HepG2 (cell line): Measurements from ENCODE around the gene SPG7. TPM values are rescaled to one million over a fixed set of nuclear protein-coding genes. Genes with fewer than 3 reads are reported as not detected.
"Not testable (repeated sequence)": the region's sequence is repeated elsewhere in the genome, so short reads cannot be mapped to it uniquely, and the experiment has no call there.

Source experiments
- ATAC-seq: fragments of 200-7000 bp; cut with Tn5 transposase; 3 replicates; pipeline ENCODE4 v1.9.1; 2020; ENCODE audit warnings: mild to moderate bottlenecking, moderate library complexity
- BruUV-seq: library from RNA; stranded (reverse); fragments of 400-500 nt; replicated peaks from 2 replicates; lab custom pipeline; 2021; lab: Mats Ljungman, UMichigan
- CTCF ChIA-PET: fragments of 300-600 bp; formaldehyde crosslinking; extraction: SDS; loops from one replicate; lab custom pipeline; 2021; ENCODE audit warnings: low total read pairs, inconsistent platforms, low intra/inter-chr PET ratio; lab: Yijun Ruan, JAX
- POLR2A ChIA-PET: fragments of 350-600 bp; sonication (Branson Sonifier 250); formaldehyde crosslinking; loops from one replicate; lab custom pipeline; 2020; ENCODE audit warnings: antibody characterized with exemption, inconsistent platforms; lab: Yijun Ruan, JAX
- DNase-seq: peaks from one replicate; pipeline ENCODE4 v3.0.0-alpha.2; 2015; ENCODE audit warnings: low spot score
- FAIRE-seq: peaks from 3 replicates; lab custom pipeline; 2011; peaks lifted over from hg19 to GRCh38; lab: Jason Lieb, UNC
- H2AFZ ChIP-seq: one replicate; pipeline ENCODE4 v1.6.1; 2011; ENCODE audit warnings: low read length, inconsistent platforms
- H3K27ac ChIP-seq: fragments of 300-600 bp; 3 replicates; pipeline ENCODE4 v1.8.0; 2011; ENCODE audit warnings: mixed run types, mild to moderate bottlenecking, mixed read lengths, low read length, inconsistent platforms; ENCODE audit not compliant: insufficient read depth; ENCODE audit errors: extremely low read length
- H3K27me3 ChIP-seq, 2 experiments: fragments of 200-600 bp in 1 of 2; 2 replicates in 1 of 2; 3 replicates in 1 of 2; pipeline versions ENCODE4 v1.6.0 to v1.8.0; 2011; ENCODE audit warnings: low read length in 2 of 2, mild to moderate bottlenecking in 2 of 2, moderate library complexity in 2 of 2, inconsistent platforms in 1 of 2; ENCODE audit not compliant: insufficient read depth in 2 of 2, control insufficient read depth in 1 of 2
- H3K36me3 ChIP-seq, 2 experiments: fragments of 200-600 bp in 1 of 2; replicated peaks in 1 of 2; 2 replicates in 1 of 2; 3 replicates in 1 of 2; pipeline versions ENCODE4 v1.5.1 to v1.8.0; 2011; ENCODE audit warnings: low read length in 2 of 2, inconsistent platforms in 1 of 2; ENCODE audit not compliant: insufficient read depth in 2 of 2, control insufficient read depth in 1 of 2
- H3K4me1 ChIP-seq: 2 replicates; pipeline ENCODE4 v1.5.1; 2012; ENCODE audit warnings: low read length, inconsistent platforms; ENCODE audit not compliant: insufficient read depth
- H3K4me2 ChIP-seq: 2 replicates; pipeline ENCODE4 v1.6.0; 2011; ENCODE audit warnings: low read depth, low read length, inconsistent platforms
- H3K4me3 ChIP-seq, 3 experiments: fragments of 200-600 bp in 1 of 3; sonication (generic), shearing (Covaris generic) in 1 of 3; replicated peaks in 1 of 3; 2 replicates each; pipeline ENCODE4 v1.5.1; 2011 to 2016; ENCODE audit warnings: low read length in 3 of 3, inconsistent platforms in 2 of 3, low read depth in 2 of 3, mild to moderate bottlenecking in 2 of 3, control low read depth in 1 of 3, mixed read lengths in 1 of 3; ENCODE audit not compliant: insufficient read depth in 1 of 3
- H3K79me2 ChIP-seq: one replicate; pipeline ENCODE4 v1.6.1; 2011; ENCODE audit warnings: low read length, inconsistent platforms; ENCODE audit not compliant: insufficient read depth
- H3K9ac ChIP-seq: 2 replicates; pipeline ENCODE4 v1.6.0; 2011; ENCODE audit warnings: mild to moderate bottlenecking, low read depth, low read length, inconsistent platforms; ENCODE audit not compliant: insufficient read depth
- H3K9me3 ChIP-seq: 2 replicates; pipeline ENCODE4 v1.5.1; 2012; ENCODE audit warnings: mild to moderate bottlenecking, low read length
- H4K20me1 ChIP-seq: 2 replicates; pipeline ENCODE4 v1.6.0; 2011; ENCODE audit warnings: inconsistent platforms, mild to moderate bottlenecking, low read length, moderate library complexity; ENCODE audit not compliant: insufficient read depth
- HNRNPK ChIP-seq: fragments of 200-400 bp; formaldehyde crosslinking; IDR thresholded peaks from 2 replicates; pipeline ENCODE4 v1.6.1; 2018; ENCODE audit warnings: low read length, low read depth, moderate library complexity, mild to moderate bottlenecking; ENCODE audit not compliant: poor library complexity, severe bottlenecking
- PATZ1 ChIP-seq: sonication (generic); formaldehyde crosslinking; IDR thresholded peaks from 2 replicates; pipeline ENCODE4 v1.4.0; 2020; ENCODE audit warnings: missing genetic modification reagents
- PCBP1 ChIP-seq: fragments of 200-400 bp; formaldehyde crosslinking; IDR thresholded peaks from 2 replicates; pipeline ENCODE4 v1.6.1; 2017; ENCODE audit warnings: mild to moderate bottlenecking, low read depth, low read length, borderline replicate concordance
- PCBP2 ChIP-seq: fragments of 200-400 bp; formaldehyde crosslinking; optimal IDR thresholded peaks from 2 replicates; pipeline ENCODE3; 2018; ENCODE audit warnings: low read length, low read depth; ENCODE audit not compliant: poor library complexity, severe bottlenecking
- WGBS: methylation state at CpG from one replicate; pipeline ENCODE4 v1.1.6; 2017; ENCODE audit warnings: low lambda C conversion rate; 5-methylcytosine and 5-hydroxymethylcytosine counted together
- in situ Hi-C: cut with HindIII; loops from 2 replicates; pipeline ENCODE4 v1.10.0; 2017; ENCODE audit warnings: low pct_unique_long_range_greater_than_20kb; ENCODE audit not compliant: extremely low pct_ligation_motif_present
- intact Hi-C: fragments of 100-400 bp; cut with micrococcal nuclease; formaldehyde crosslinking; loops from one replicate; pipeline ENCODE4 v1.10.0; 2022; ENCODE audit not compliant: unreplicated experiment
- polyA plus RNA-seq, 8 experiments: library from polyadenylated mRNA; depleted of rRNA in 3 of 8; stranded (reverse) in 7 of 8; unstranded in 1 of 8; fragments of >200 nt; fragmentation: Illumina TruSeq in 4 of 8; extraction: Trizol in 4 of 8; gene quantifications; 2 replicates each; pipeline versions ENCODE4 v1.2.1 to v1.2.3, GENCODE V29; 2011 to 2016; ENCODE audit warnings: low read depth in 4 of 8, missing spikeins in 1 of 8, mixed read lengths in 1 of 8; ENCODE audit not compliant: insufficient read depth in 1 of 8
- total RNA-seq, 5 experiments: library from RNA; depleted of rRNA; stranded (reverse); fragments of >200 nt; fragmentation: Illumina TruSeq; extraction: Trizol; gene quantifications; 2 replicates each; pipeline ENCODE4 v1.2.3, GENCODE V29; 2016; ENCODE audit warnings: low read depth in 1 of 5

SPG7 gene
- total and polyA plus RNA-seq, 2 of the 13 experiments (the other 11 are each of a cell fraction or from before 2014, with no cell fraction given): 66.0 to 136 TPM

GRCh38 chr16:89461890-89462289 lies 46.3 kb upstream of the SPG7 start:
- H3K9me3 ChIP-seq, H2AFZ ChIP-seq, DNase-seq, FAIRE-seq, in situ Hi-C loops, H3K4me2 ChIP-seq, H3K36me3 ChIP-seq, CTCF ChIA-PET, intact Hi-C loops, H3K9ac ChIP-seq, ATAC-seq, BruUV-seq, H3K27me3 ChIP-seq, H3K27ac ChIP-seq, H3K4me3 ChIP-seq: not testable (repeated sequence)
- Histone ChIP-seq H3K79me2 (peaks cover 82% of the 10 kb centered on the region), H4K20me1 (peaks cover 75% of the 10 kb centered on the region), H3K4me1 (peaks cover 81% of the 10 kb centered on the region)
- 92% methylated on average over 12 of the region's 15 CpGs for WGBS
- TF ChIP-seq PCBP2: peak; percentile 83
- TF ChIP-seq HNRNPK: peak; percentile 91
- TF ChIP-seq PCBP1: peak; percentile 67; the same call in 1 of the 2 replicates
- POLR2A ChIA-PET: interaction anchor here (1.1 kb wide), 1 partner anchor 52 kb away, joined by 3 read pairs; no protein-coding TSS in a partner anchor

- Histone ChIP-seq H4K20me1 (peaks cover 80% of the 10 kb centered on the region), H3K79me2 (peaks cover 83% of the 10 kb centered on the region), H3K4me1 (peaks cover 75% of the 10 kb centered on the region)
- H2AFZ ChIP-seq, intact Hi-C loops, H3K4me2 ChIP-seq, H3K27ac ChIP-seq, H3K27me3 ChIP-seq, CTCF ChIA-PET, in situ Hi-C loops, H3K9ac ChIP-seq, H3K9me3 ChIP-seq, ATAC-seq, H3K4me3 ChIP-seq, H3K36me3 ChIP-seq, DNase-seq: not testable (repeated sequence)
- POLR2A ChIA-PET: interaction anchor here (1.1 kb wide), 1 partner anchor 53 kb away, joined by 3 read pairs; no protein-coding TSS in a partner anchor
- 91% methylated on average over 14 of the region's 30 CpGs for WGBS
- peak; percentile 30; the same call in 1 of the 2 replicates for TF ChIP-seq PATZ1
- TF ChIP-seq, all 625 proteins: peak for 1; not testable (repeated sequence) for 624
- FAIRE-seq, BruUV-seq: not testable (repeated sequence)
Observed at GRCh38 chr16:89462639-89463038, 45.6 kb upstream of the SPG7 start.
